Endothelial cell of umbilical vein (primary cell): Measurements from ENCODE around the gene TRIM7. TPM values are rescaled to one million over a fixed set of nuclear protein-coding genes. Genes with fewer than 3 reads are reported as not detected.

Source experiments
- BruUV-seq: library from RNA; stranded (reverse); fragments of 400-500 nt; replicated peaks from 2 replicates; lab custom pipeline; 2021; lab: Mats Ljungman, UMichigan
- CTCF ChIA-PET: fragments of 300-600, 350-600 bp; sonication (Branson Sonifier 250); formaldehyde crosslinking; loops from one replicate; lab custom pipeline; 2021; ENCODE audit warnings: antibody characterized with exemption, inconsistent platforms; lab: Charles Lee
- POLR2A ChIA-PET: fragments of 300-600, 350-600 bp; sonication (Branson Sonifier 250); formaldehyde crosslinking; loops from one replicate; lab custom pipeline; 2021; ENCODE audit warnings: antibody characterized with exemption, inconsistent platforms; lab: Charles Lee
- DNase-seq: peaks from one replicate; pipeline ENCODE4 v3.0.0-alpha.2; 2011; ENCODE audit warnings: low read depth, low spot score
- FAIRE-seq: peaks from 2 replicates; lab custom pipeline; 2011; peaks lifted over from hg19 to GRCh38; lab: Jason Lieb, UNC
- H2AFZ ChIP-seq: 2 replicates; pipeline ENCODE4 v1.6.0; 2012; ENCODE audit warnings: low read depth, low read length, control low read depth, inconsistent platforms
- H3K27ac ChIP-seq: 2 replicates; pipeline ENCODE4 v1.5.1; 2011; ENCODE audit warnings: low read depth, mild to moderate bottlenecking, control low read depth, low read length, moderate library complexity; ENCODE audit not compliant: insufficient read depth
- H3K27me3 ChIP-seq, 2 experiments: 2 replicates each; pipeline versions ENCODE4 v1.6.0 to v1.6.1; 2011; ENCODE audit warnings: low read length in 2 of 2, mixed read lengths in 1 of 2; ENCODE audit not compliant: control insufficient read depth in 2 of 2, insufficient read depth in 2 of 2
- H3K36me3 ChIP-seq, 2 experiments: 2 replicates in 1 of 2; 3 replicates in 1 of 2; pipeline ENCODE4 v1.5.1; 2011; ENCODE audit warnings: low read length in 2 of 2, mild to moderate bottlenecking in 1 of 2, moderate library complexity in 1 of 2; ENCODE audit not compliant: control insufficient read depth in 2 of 2, insufficient read depth in 2 of 2; ENCODE audit errors: extremely low read depth in 1 of 2
- H3K4me1 ChIP-seq: 3 replicates; pipeline ENCODE4 v1.5.1; 2011; ENCODE audit warnings: mild to moderate bottlenecking, low read length; ENCODE audit not compliant: control insufficient read depth, insufficient read depth; ENCODE audit errors: extremely low read depth
- H3K4me2 ChIP-seq: 2 replicates; pipeline ENCODE4 v1.6.1; 2011; ENCODE audit warnings: low read length, control low read depth, mixed read lengths; ENCODE audit not compliant: insufficient read depth
- H3K4me3 ChIP-seq, 3 experiments: fragments of 200-600 bp in 1 of 3; sonication (generic), shearing (Covaris generic) in 1 of 3; replicated peaks in 1 of 3; 2 replicates each; pipeline ENCODE4 v1.5.1; 2011 to 2016; ENCODE audit warnings: control low read depth in 3 of 3, low read length in 3 of 3, mild to moderate bottlenecking in 2 of 3, inconsistent platforms in 1 of 3, low read depth in 1 of 3, moderate library complexity in 1 of 3; ENCODE audit not compliant: insufficient read depth in 1 of 3
- H3K79me2 ChIP-seq: 2 replicates; pipeline ENCODE4 v1.6.0; 2012; ENCODE audit warnings: low read length, inconsistent platforms; ENCODE audit not compliant: control insufficient read depth, insufficient read depth
- H3K9ac ChIP-seq: replicated peaks from 2 replicates; pipeline ENCODE3; 2011; ENCODE audit warnings: low read length, control low read depth; ENCODE audit not compliant: insufficient read depth; ENCODE audit errors: extremely low read depth
- H3K9me1 ChIP-seq: replicated peaks from 3 replicates; pipeline ENCODE4 v1.6.0; 2011; ENCODE audit warnings: mild to moderate bottlenecking, low read length; ENCODE audit not compliant: control insufficient read depth, insufficient read depth; ENCODE audit errors: extremely low read depth
- H3K9me3 ChIP-seq: replicated peaks from 2 replicates; pipeline ENCODE4 v1.5.1; 2012; ENCODE audit warnings: low read length, inconsistent platforms; ENCODE audit not compliant: control insufficient read depth, insufficient read depth
- H4K20me1 ChIP-seq: replicated peaks from 2 replicates; pipeline ENCODE3; 2011; ENCODE audit warnings: mild to moderate bottlenecking, low read length; ENCODE audit not compliant: control insufficient read depth, insufficient read depth; ENCODE audit errors: extremely low read depth
- CTCF ChIP-seq, 2 donors: IDR thresholded peaks; 1 replicate in 1 of 2; 2 replicates in 1 of 2; pipeline ENCODE4 v1.5.1; 2011; ENCODE audit warnings: low read length in 2 of 2, mild to moderate bottlenecking in 2 of 2, moderate library complexity in 2 of 2, control low read depth in 1 of 2, inconsistent platforms in 1 of 2, low read depth in 1 of 2; ENCODE audit not compliant: insufficient read depth in 1 of 2; ENCODE audit errors: extremely low read depth in 1 of 2
- EZH2 ChIP-seq: IDR thresholded peaks from 2 replicates; pipeline ENCODE4 v1.6.1; 2012; ENCODE audit warnings: borderline replicate concordance, low read depth, mild to moderate bottlenecking, moderate library complexity, low read length, inconsistent platforms; ENCODE audit not compliant: severe bottlenecking
- FOS ChIP-seq: IDR thresholded peaks from 2 replicates; pipeline ENCODE4 v1.6.1; 2011; ENCODE audit warnings: mild to moderate bottlenecking, low read length, moderate library complexity, borderline replicate concordance; ENCODE audit not compliant: insufficient read depth
- GATA2 ChIP-seq: IDR thresholded peaks from 2 replicates; pipeline ENCODE4 v1.7.0; 2011; ENCODE audit warnings: low read depth, mild to moderate bottlenecking, moderate library complexity, mixed read lengths, low read length; ENCODE audit not compliant: insufficient read length, insufficient read depth
- JUN ChIP-seq: IDR thresholded peaks from 2 replicates; pipeline ENCODE4 v1.6.1; 2011; ENCODE audit warnings: borderline replicate concordance, low read depth; ENCODE audit not compliant: insufficient read length, insufficient read depth
- MAX ChIP-seq: IDR thresholded peaks from 2 replicates; pipeline ENCODE4 v1.6.1; 2011; ENCODE audit not compliant: insufficient read depth, insufficient read length
- MYC ChIP-seq: IDR thresholded peaks from one replicate; pipeline ENCODE4 v1.6.1; 2011; ENCODE audit warnings: mild to moderate bottlenecking, low read depth, low read length
- POLR2A ChIP-seq: IDR thresholded peaks from 2 replicates; pipeline ENCODE4 v1.6.1; 2012; ENCODE audit warnings: low read depth, mild to moderate bottlenecking, control low read depth, low read length
- POLR2AphosphoS5 ChIP-seq: IDR thresholded peaks from 2 replicates; pipeline ENCODE4 v1.6.1; 2012; ENCODE audit warnings: low read depth, mild to moderate bottlenecking, control low read depth, low read length, moderate library complexity; ENCODE audit not compliant: insufficient read depth
- dilution Hi-C: fragments of 300-500 bp; cut with MboI; formaldehyde crosslinking; loops from one replicate; pipeline ENCODE4 v1.15.0; 2019; ENCODE audit warnings: low sequenced_read_pairs; ENCODE audit not compliant: extremely low pct_ligation_motif_present
- intact Hi-C: fragments of 100-400 bp; cut with micrococcal nuclease; formaldehyde crosslinking; loops from one replicate; pipeline ENCODE4 v1.10.0; 2022
- polyA plus RNA-seq, 4 experiments: library from polyadenylated mRNA; depleted of rRNA in 3 of 4; stranded (reverse) in 3 of 4; unstranded in 1 of 4; fragments of >200 nt; gene quantifications; 2 replicates each; pipeline versions ENCODE4 v1.2.1 to v1.2.3, GENCODE V29; 2011 to 2012; ENCODE audit warnings: missing spikeins in 1 of 4
- total RNA-seq: library from RNA; stranded (reverse); gene quantifications from 2 replicates; pipeline ENCODE4 v1.2.3, GENCODE V29; 2021

TRIM7 gene
- total and polyA plus RNA-seq, 2 donors (not counting 3 experiments of a cell fraction or from before 2014, with no cell fraction given): 2.7 to 3.4 TPM

- no peak overlapping the region for H3K4me3 ChIP-seq
- H3K4me1 ChIP-seq: no peaks in the 10 kb centered on the region
- FAIRE-seq (no peak), DNase-seq (no peak)
- dilution Hi-C loops: no loop called here
- peaks cover 0 to 2% of the 10 kb centered on the region in 2 experiments for H3K27me3 ChIP-seq
- POLR2A ChIA-PET: no interaction called here
- H3K27ac ChIP-seq: no peak overlapping the region
- no peaks in the 10 kb centered on the region for H3K9me1 ChIP-seq
- no peaks in the 10 kb centered on the region for H3K79me2 ChIP-seq
- no peak overlapping the region for H2AFZ ChIP-seq
- no peak overlapping the region for H3K4me2 ChIP-seq
- BruUV-seq: no TSS peak
- H3K9ac ChIP-seq: no peak overlapping the region
- CTCF ChIA-PET: interaction anchor here (1.1 kb wide), 1 partner anchor 8 kb away, joined by 4 read pairs; no protein-coding TSS in a partner anchor
- TF ChIP-seq JUN: no peak
- no peak for TF ChIP-seq MYC
- no peak for TF ChIP-seq FOS
- no peak for TF ChIP-seq GATA2
- no peaks in the 10 kb centered on the region for H3K36me3 ChIP-seq
- no peaks in the 10 kb centered on the region for H4K20me1 ChIP-seq
- intact Hi-C loops: no loop called here
- H3K9me3 ChIP-seq: no peaks in the 10 kb centered on the region
Observed at GRCh38 chr5:181198905-181199519, 6.0 kb downstream of the TRIM7 start.

- H3K27me3 ChIP-seq: no peaks in the 10 kb centered on the region
- no peaks in the 10 kb centered on the region for H3K36me3 ChIP-seq
- H3K4me3 ChIP-seq: no peak overlapping the region
- H4K20me1 ChIP-seq: no peaks in the 10 kb centered on the region
- FAIRE-seq: no peak
- H3K79me2 ChIP-seq: no peaks in the 10 kb centered on the region
- POLR2A ChIA-PET: no interaction called here
- intact Hi-C loops (no loop called here), dilution Hi-C loops (no loop called here)
- no peaks in the 10 kb centered on the region for H3K9me1 ChIP-seq
- H3K4me1 ChIP-seq: no peaks in the 10 kb centered on the region
- DNase-seq: no peak
- no peak overlapping the region for H3K9ac ChIP-seq
- no peaks in the 10 kb centered on the region for H3K9me3 ChIP-seq
- TF ChIP-seq POLR2AphosphoS5 (no peak), GATA2 (no peak), FOS (no peak), EZH2 (no peak), CTCF (IDR thresholded peaks at IDR 0.05; ENCODE audit: extremely low read depth in 1 of 2, insufficient read depth in 1 of 2, low read depth in 1 of 2, low read length in 2 of 2) (no peak), MAX (no peak), POLR2A (no peak), MYC (no peak)
- H3K4me2 ChIP-seq: no peak overlapping the region
- no peak overlapping the region for H2AFZ ChIP-seq
- BruUV-seq: no TSS peak
- CTCF ChIA-PET: interaction anchor here (1.1 kb wide), 1 partner anchor 9 kb away, joined by 4 read pairs; no protein-coding TSS in a partner anchor
- H3K27ac ChIP-seq: no peak overlapping the region
Observed at GRCh38 chr5:181198106-181198685, 6.8 kb downstream of the TRIM7 start.
